Spinal cord (tissue), 10 donors: ENCODE results near the gene DNAAF6. TPM values are rescaled to one million over a fixed set of nuclear protein-coding genes. Genes with fewer than 3 reads are reported as not detected.

Source experiments
- DNase-seq, 6 donors: peaks; one replicate each; pipeline versions ENCODE4 v3.0.0 to v3.0.0-alpha.2; 2013 to 2015; ENCODE audit warnings: low spot score in 6 of 6, low read depth in 4 of 6
- H3K27ac ChIP-seq: one replicate; pipeline ENCODE4 v1.5.1; 2013; ENCODE audit warnings: low read depth, low read length, control low read depth
- H3K27me3 ChIP-seq: one replicate; pipeline ENCODE4 v1.6.1; 2013; ENCODE audit warnings: low read length; ENCODE audit not compliant: control insufficient read depth, insufficient read depth
- H3K36me3 ChIP-seq: one replicate; pipeline ENCODE4 v1.6.1; 2013; ENCODE audit warnings: low read length; ENCODE audit not compliant: control insufficient read depth, insufficient read depth
- H3K4me1 ChIP-seq: one replicate; pipeline ENCODE4 v1.6.1; 2013; ENCODE audit warnings: low read length; ENCODE audit not compliant: control insufficient read depth, insufficient read depth
- H3K4me3 ChIP-seq: one replicate; pipeline ENCODE4 v1.5.1; 2013; ENCODE audit warnings: low read depth, low read length, control low read depth
- H3K9me3 ChIP-seq: one replicate; pipeline ENCODE4 v1.6.1; 2013; ENCODE audit warnings: low read length; ENCODE audit not compliant: control insufficient read depth, insufficient read depth
- WGBS: methylation state at CpG from one replicate; pipeline ENCODE4 v1.1.5; 2013; ENCODE audit warnings: missing lambda C conversion rate; ENCODE audit not compliant: insufficient coverage; 5-methylcytosine and 5-hydroxymethylcytosine counted together
- polyA plus RNA-seq, 2 donors: library from polyadenylated mRNA; unstranded; fragments of 120-200 nt; gene quantifications; one replicate each; pipeline ENCODE4 v1.2.1, GENCODE V29; 2013; ENCODE audit not compliant: insufficient read length in 2 of 2
- small RNA-seq: library from RNA; depleted of rRNA; stranded (forward); fragments of <200 nt; gene quantifications from one replicate; pipeline ENCODE3, GENCODE V24; 2014; ENCODE audit warnings: low replicate concordance
- total RNA-seq, 2 donors: library from RNA; depleted of rRNA in 1 of 2; stranded (reverse); fragments of 120-200 nt in 1 of 2; fragments of >200 nt in 1 of 2; gene quantifications; one replicate each; pipeline versions ENCODE4 v1.2.3 to v1.2.4, GENCODE V29; 2013 to 2014
- donor health status: healthy.

Gene DNAAF6
- total and polyA plus RNA-seq, 4 donors: 0.59 to 1.8 (median 1.2) TPM

DNA sequence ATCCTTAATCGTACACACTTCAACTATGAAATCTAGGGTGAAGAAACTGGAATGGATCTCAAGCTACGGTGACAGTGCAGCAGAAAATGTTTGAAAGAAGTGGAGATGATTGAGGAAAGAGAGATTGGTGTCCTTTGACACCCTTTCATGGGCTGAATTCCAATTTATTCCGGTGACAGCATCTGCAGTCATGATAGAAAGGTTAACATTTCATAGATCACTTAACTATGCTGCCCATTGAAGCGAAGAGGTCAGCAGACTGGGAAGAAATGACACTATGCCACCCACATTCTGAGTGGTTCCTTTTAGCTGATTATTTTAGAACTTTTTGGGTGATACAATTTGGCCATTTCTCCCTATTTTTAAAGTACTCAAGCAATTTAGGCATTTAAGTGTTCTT lies 82.3 kb downstream of the DNAAF6 start:
- WGBS: 13% methylated on average over 1 of the region's 4 CpGs
- Histone ChIP-seq H3K27ac (no peak overlapping the region), H3K9me3 (no peaks in the 10 kb centered on the region), H3K36me3 (no peaks in the 10 kb centered on the region), H3K27me3 (no peaks in the 10 kb centered on the region), H3K4me1 (no peaks in the 10 kb centered on the region), H3K4me3 (no peak overlapping the region)
- DNase-seq: no peak

DNA sequence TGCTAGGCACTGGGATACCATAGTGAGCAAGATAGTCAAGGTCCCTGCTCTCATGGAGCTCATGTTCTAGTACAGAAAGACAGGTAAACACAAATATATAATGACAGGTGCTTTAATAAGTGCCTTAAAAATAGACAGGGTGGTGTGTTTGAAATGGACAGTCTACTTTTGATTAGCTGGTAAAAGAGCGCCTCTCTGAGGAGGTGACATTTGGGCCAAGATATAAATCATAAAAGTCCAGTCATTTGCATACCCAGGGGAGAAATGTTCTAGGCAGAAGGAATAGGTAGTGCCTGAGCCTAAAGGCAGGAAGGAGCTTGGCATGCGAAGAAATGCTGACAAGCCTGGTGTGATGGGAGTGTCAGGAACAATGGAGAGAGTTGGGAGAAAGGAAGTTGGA lies 83.6 kb downstream of the DNAAF6 start:
- no peak for DNase-seq
- no peaks in the 10 kb centered on the region for H3K9me3 ChIP-seq
- WGBS: 80% methylated on average over 1 of the region's 2 CpGs
- H3K4me3 ChIP-seq: no peak overlapping the region
- no peaks in the 10 kb centered on the region for H3K4me1 ChIP-seq
- no peaks in the 10 kb centered on the region for H3K27me3 ChIP-seq
- H3K36me3 ChIP-seq: no peaks in the 10 kb centered on the region
- H3K27ac ChIP-seq: no peak overlapping the region

DNA sequence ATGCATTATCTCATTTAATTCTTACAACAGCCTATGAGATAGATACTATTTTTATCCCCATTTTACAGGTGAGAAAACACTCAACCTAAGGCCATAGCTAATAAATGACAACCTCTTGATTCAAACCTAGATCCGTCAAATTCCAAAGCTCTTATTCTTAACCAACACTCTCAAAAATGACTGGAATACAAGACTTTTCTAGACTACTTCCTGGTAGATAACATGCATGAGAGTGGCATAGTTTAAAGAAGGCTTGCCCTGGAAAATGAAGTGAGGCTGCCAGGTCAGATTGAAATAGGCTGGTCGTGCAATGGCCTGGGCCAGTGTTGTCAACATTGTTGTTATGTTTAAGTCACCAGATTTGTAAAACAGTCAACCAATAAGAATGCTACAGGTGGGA lies 86.6 kb downstream of the DNAAF6 start:
- 46% methylated on average over 2 of the region's 2 CpGs for WGBS
- DNase-seq: no peak
- Histone ChIP-seq H3K4me1 (no peaks in the 10 kb centered on the region), H3K36me3 (no peaks in the 10 kb centered on the region), H3K9me3 (no peaks in the 10 kb centered on the region), H3K27ac (no peak overlapping the region), H3K4me3 (no peak overlapping the region), H3K27me3 (no peaks in the 10 kb centered on the region)

Small RNA genes lying within 50 kb of the gene (small RNA-seq; reads per million reads assigned to genes)
- gene RF00019: not detected

Other genes starting within 250 kb of the DNAAF6 start
- 10 to 100 TPM; 20.7 to 26.4 TPM for gene MORC4, start 206.4 kb upstream of the DNAAF6 start, total RNA-seq
- gene MORC4, start 206.4 kb upstream of the DNAAF6 start, polyA plus RNA-seq: 10 to 100 TPM; 12.8 to 15.1 TPM
- 10 to 100 TPM; 20.7 to 21.3 TPM for gene RBM41, start 87.8 kb upstream of the DNAAF6 start, total RNA-seq
- 10 to 100 TPM; 10.6 to 13.3 TPM for gene RBM41, start 87.8 kb upstream of the DNAAF6 start, polyA plus RNA-seq
- gene NUP62CL, start 178 bp upstream of the DNAAF6 start, total RNA-seq: 1 to 10 TPM; 4.8 to 8.8 TPM
- 1 to 10 TPM; 2.2 to 3.2 TPM for gene NUP62CL, start 178 bp upstream of the DNAAF6 start, polyA plus RNA-seq
- gene FRMPD3, start 243.0 kb downstream of the DNAAF6 start, total RNA-seq: 1 to 10 TPM; 4.5 to 6.7 TPM
- 10 to 100 TPM; 19.3 to 19.5 TPM for gene FRMPD3, start 243.0 kb downstream of the DNAAF6 start, polyA plus RNA-seq